GM20000 (cell line): ENCODE measurements around the gene CRY1.
"Not testable (repeated sequence)": the region's sequence is repeated elsewhere in the genome, so short reads cannot be mapped to it uniquely, and the experiment has no call there.

ENCODE experiments used
- DNase-seq: peaks from one replicate; pipeline ENCODE4 v3.0.0; 2012; ENCODE audit warnings: low spot score
- CTCF ChIP-seq: IDR thresholded peaks from 2 replicates; pipeline ENCODE4 v1.5.1; 2012; ENCODE audit warnings: mild to moderate bottlenecking, control low read depth; ENCODE audit errors: extremely low read depth, missing control alignments

CRY1 gene

GRCh38 chr12:106999446-106999845, 93.9 kb downstream of the CRY1 start:
- no peak for DNase-seq
- TF ChIP-seq CTCF = no peak

GRCh38 chr12:106997916-106998315, 95.4 kb downstream of the CRY1 start:
- DNase-seq = no peak
- no peak for TF ChIP-seq CTCF

GRCh38 chr12:106996102-106996501, 97.2 kb downstream of the CRY1 start:
- DNase-seq = not testable (repeated sequence)

DNA sequence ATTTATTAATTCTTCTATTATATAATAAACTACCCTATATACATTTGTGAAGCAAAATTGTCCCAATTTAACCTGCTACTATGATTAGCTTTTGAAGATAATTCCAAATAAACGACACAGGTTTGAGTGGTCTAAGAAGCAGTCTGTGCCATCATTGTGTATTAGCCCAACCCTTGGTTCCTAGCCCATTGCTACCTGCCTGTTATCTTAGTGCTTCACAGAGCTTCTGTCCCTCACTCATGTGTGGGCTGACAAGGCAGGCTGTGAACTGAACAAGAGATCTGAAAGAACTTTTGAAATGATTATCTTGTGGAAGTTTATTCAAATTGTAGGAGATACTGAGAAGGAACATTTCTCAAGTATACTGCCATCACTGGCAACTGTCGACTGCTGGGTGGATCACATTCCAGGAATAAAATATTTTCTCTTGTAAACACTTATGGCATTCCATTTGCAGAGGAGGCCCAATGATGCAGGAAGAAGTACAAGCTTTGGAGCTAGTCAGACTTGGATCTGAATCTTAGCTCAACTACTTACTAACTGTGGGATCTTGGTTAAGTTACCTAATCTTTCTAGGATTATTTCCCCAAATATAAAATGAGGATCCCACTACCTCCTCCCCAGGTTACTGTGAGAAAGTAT, 98.6 kb downstream of the CRY1 start:
- DNase-seq = no peak

GRCh38 chr12:106987846-106988245, 105.5 kb downstream of the CRY1 start:
- no peak for DNase-seq
- TF ChIP-seq CTCF = no peak

More for the DNA sequence above, 98.6 kb downstream of the CRY1 start:
- no peak for TF ChIP-seq CTCF

DNA sequence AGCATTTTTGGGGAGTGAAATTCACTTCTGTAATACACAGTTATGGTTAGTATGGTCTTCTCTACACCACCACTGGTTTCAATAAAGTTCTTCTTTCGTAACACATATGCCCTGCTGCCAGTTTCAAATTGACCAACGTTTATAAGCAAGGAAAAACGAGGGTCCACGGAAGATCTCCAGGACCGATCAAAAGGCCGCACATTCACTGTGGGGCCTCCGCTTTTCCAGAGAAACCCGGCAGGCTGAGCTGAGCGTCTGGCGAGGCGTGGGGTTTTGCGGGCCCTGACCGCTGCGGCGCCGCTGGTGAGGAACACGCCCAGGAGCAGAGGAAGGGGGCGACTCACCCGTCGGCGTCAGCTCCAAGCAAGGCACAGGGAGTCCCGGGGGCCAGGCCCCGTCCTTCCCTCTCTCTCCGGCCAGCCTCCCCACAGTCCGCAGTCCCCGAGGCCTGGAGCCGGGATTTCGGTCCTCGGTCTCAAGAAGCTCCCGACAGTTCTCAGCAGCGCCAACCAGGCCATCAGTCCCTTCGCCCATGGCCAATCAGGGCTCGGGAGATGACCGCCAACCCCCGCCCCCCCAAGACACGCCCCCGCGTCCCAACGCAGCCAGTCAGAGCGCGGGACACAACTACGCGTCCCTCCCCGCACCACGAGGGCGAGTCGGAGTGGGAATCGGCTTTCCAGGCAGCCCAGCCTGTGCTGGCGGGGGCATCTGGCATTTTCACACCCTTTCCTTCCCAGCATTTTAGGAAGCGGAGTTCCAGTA, 106.5 kb downstream of the CRY1 start, which contains the start of gene MTERF2:
Gene MTERF2 (minus strand): TSS at position 522 of the 765 bp plus-strand sequence. CDS start 8,432 bp downstream, outside the sequence.
- no peak for TF ChIP-seq CTCF
- DNase-seq = peak; percentile 91

DNA sequence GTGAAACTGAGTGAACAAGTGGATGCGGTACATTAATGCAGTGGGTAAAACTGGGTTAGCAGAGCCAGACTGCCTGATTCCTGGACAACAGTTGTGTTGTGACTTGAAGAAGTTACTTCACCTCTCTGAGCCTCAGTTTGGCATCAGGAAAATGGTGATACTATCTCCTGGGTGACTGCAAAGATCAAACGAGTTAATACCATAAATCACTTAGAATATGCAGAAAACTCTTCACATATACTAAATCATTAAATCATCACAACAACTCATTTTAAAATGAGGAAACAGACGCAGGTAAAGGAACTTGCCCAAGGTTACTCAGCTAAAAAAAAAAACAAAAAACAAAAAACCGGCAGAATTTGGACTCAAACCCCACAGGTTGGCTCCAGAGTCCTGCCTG, 107.2 kb downstream of the CRY1 start:
- TF ChIP-seq CTCF = no peak
- no peak for DNase-seq
